IPS-18c (cell line): ENCODE data around the gene CCHCR1.
"Not testable (repeated sequence)": the region's sequence is repeated elsewhere in the genome, so short reads cannot be mapped to it uniquely, and the experiment has no call there.

Experiments
- H3K4me3 ChIP-seq: 2 replicates; pipeline ENCODE4 v1.7.0; 2013; ENCODE audit warnings: low read depth, mild to moderate bottlenecking, low read length, moderate library complexity; ENCODE audit not compliant: insufficient read depth
- H3K9me3 ChIP-seq: one replicate; pipeline ENCODE4 v1.6.1; 2013; ENCODE audit warnings: mild to moderate bottlenecking, low read length, moderate library complexity; ENCODE audit not compliant: control insufficient read depth, insufficient read depth

Gene CCHCR1

GRCh38 chr6:31187780-31188194, 30.2 kb upstream of the CCHCR1 start:
- no peaks in the 10 kb centered on the region for H3K9me3 ChIP-seq
- no peak overlapping the region for H3K4me3 ChIP-seq

- H3K9me3 ChIP-seq: no peaks in the 10 kb centered on the region
- no peak overlapping the region for H3K4me3 ChIP-seq
These were observed 28.6 kb upstream of the CCHCR1 start for GRCh38 chr6:31186052-31186734.

GRCh38 chr6:31185695-31186051, 28.1 kb upstream of the CCHCR1 start:
- H3K4me3 ChIP-seq, H3K9me3 ChIP-seq: not testable (repeated sequence)

GRCh38 chr6:31183859-31184258, 26.3 kb upstream of the CCHCR1 start:
- H3K4me3 ChIP-seq, H3K9me3 ChIP-seq: not testable (repeated sequence)

- not testable (repeated sequence) for H3K9me3 ChIP-seq, H3K4me3 ChIP-seq
These were observed 25.7 kb upstream of the CCHCR1 start for GRCh38 chr6:31183287-31183686.

GRCh38 chr6:31180500-31180899, 22.9 kb upstream of the CCHCR1 start:
- H3K4me3 ChIP-seq: no peak overlapping the region; the same call in 1 of the 2 replicates
- no peaks in the 10 kb centered on the region for H3K9me3 ChIP-seq

GRCh38 chr6:31179896-31180295, 22.3 kb upstream of the CCHCR1 start:
- H3K9me3 ChIP-seq: no peaks in the 10 kb centered on the region
- no peak overlapping the region for H3K4me3 ChIP-seq

- Histone ChIP-seq H3K9me3 (no peaks in the 10 kb centered on the region), H3K4me3 (no peak overlapping the region)
These were observed 21.4 kb upstream of the CCHCR1 start for GRCh38 chr6:31179042-31179386.

- no peak overlapping the region for H3K4me3 ChIP-seq
- no peaks in the 10 kb centered on the region for H3K9me3 ChIP-seq
These were observed 20.8 kb upstream of the CCHCR1 start for GRCh38 chr6:31178143-31179041.

- H3K4me3 ChIP-seq: no peak overlapping the region
- H3K9me3 ChIP-seq: no peaks in the 10 kb centered on the region
These were observed 18.4 kb upstream of the CCHCR1 start for GRCh38 chr6:31175971-31176370.

- H3K9me3 ChIP-seq: peaks cover 4% of the 10 kb centered on the region
- H3K4me3 ChIP-seq: no peak overlapping the region; the same call in 1 of the 2 replicates
These were observed 16.8 kb upstream of the CCHCR1 start for GRCh38 chr6:31174378-31174777.

- H3K9me3 ChIP-seq: peaks cover 4% of the 10 kb centered on the region
- no peak overlapping the region; the same call in 1 of the 2 replicates for H3K4me3 ChIP-seq
These were observed 15.8 kb upstream of the CCHCR1 start for GRCh38 chr6:31173406-31173805.

GRCh38 chr6:31172973-31173384, 15.4 kb upstream of the CCHCR1 start:
- peak overlapping the region; percentile 55 for H3K4me3 ChIP-seq
- H3K9me3 ChIP-seq: peaks cover 4% of the 10 kb centered on the region

- Histone ChIP-seq H3K4me3 (peak overlapping the region; percentile 55), H3K9me3 (peaks cover 4% of the 10 kb centered on the region)
These were observed 14.6 kb upstream of the CCHCR1 start for GRCh38 chr6:31171931-31172905.

GRCh38 chr6:31170987-31171671, 13.5 kb upstream of the CCHCR1 start:
- Histone ChIP-seq H3K4me3 (no peak overlapping the region; the same call in 1 of the 2 replicates), H3K9me3 (peaks cover 4% of the 10 kb centered on the region)

- Histone ChIP-seq H3K4me3 (peak within 1 kb of the TSS; percentile 81), H3K9me3 (peaks cover 4% of the 10 kb centered on the region)
These were observed 12.9 kb upstream of the CCHCR1 start, which contains the start of gene POU5F1 for GRCh38 chr6:31170600-31170881. TSS of gene POU5F1 (minus strand) at chr6:31170682. CDS start at chr6:31170620, 62 bp downstream.
